Measurements from ENCODE around the gene NOS1AP.
A peak's percentile ranks its signal among the peaks of the same experiment; 100 is the strongest.

NOS1AP gene

GRCh38 chr1:162035241-162035640 is 34.2 kb upstream of the NOS1AP start:
- 0 out of 2 replicates have a peak, but pooled peaks cover 7% of the 10 kb centered on the region for H3F3A ChIP-seq (ENCODE audit: insufficient read depth, low read length)
- H3K27ac ChIP-seq (ENCODE audit: low read length) = no peak overlapping the region
- DNase-seq = peak; percentile 32
- no peaks in the 10 kb centered on the region for H3K36me3 ChIP-seq (replicated peaks; ENCODE audit: insufficient read depth, low read length)
- H3K79me2 ChIP-seq (ENCODE audit: low read length) = no peaks in the 10 kb centered on the region
- H2AFZ ChIP-seq (ENCODE audit: low read length) = peak overlapping the region; percentile 1; the same call in 1 of the 2 replicates
- no peaks in the 10 kb centered on the region for H4K20me1 ChIP-seq (ENCODE audit: insufficient read depth, low read length)
- H3K9me3 ChIP-seq (replicated peaks; ENCODE audit: insufficient read depth, low read length) = no peaks in the 10 kb centered on the region
- H3K4me1 ChIP-seq (ENCODE audit: low read length) = peaks cover 37% of the 10 kb centered on the region
- H3K4me2 ChIP-seq (ENCODE audit: low read depth, low read length) = peak overlapping the region; percentile 9; the same call in 1 of the 2 replicates
- no peaks in the 10 kb centered on the region for H3K9me2 ChIP-seq (replicated peaks; ENCODE audit: insufficient read depth, low read length)
- no peak overlapping the region for H3K9ac ChIP-seq (ENCODE audit: low read length)
- TF ChIP-seq EZH2 (optimal IDR thresholded peaks at IDR 0.05; ENCODE audit: low read depth, low read length) = no peak
- no peak for TF ChIP-seq CTCF (IDR thresholded peaks at IDR 0.05; ENCODE audit: low read length)
- TF ChIP-seq EZH2phosphoT487 (IDR thresholded peaks at IDR 0.05; ENCODE audit: low read length) = no peak
- no peak overlapping the region for H3K4me3 ChIP-seq (ENCODE audit: low read length)
- H3K27me3 ChIP-seq (replicated peaks; ENCODE audit: insufficient read depth, low read length) = no peaks in the 10 kb centered on the region

DNA sequence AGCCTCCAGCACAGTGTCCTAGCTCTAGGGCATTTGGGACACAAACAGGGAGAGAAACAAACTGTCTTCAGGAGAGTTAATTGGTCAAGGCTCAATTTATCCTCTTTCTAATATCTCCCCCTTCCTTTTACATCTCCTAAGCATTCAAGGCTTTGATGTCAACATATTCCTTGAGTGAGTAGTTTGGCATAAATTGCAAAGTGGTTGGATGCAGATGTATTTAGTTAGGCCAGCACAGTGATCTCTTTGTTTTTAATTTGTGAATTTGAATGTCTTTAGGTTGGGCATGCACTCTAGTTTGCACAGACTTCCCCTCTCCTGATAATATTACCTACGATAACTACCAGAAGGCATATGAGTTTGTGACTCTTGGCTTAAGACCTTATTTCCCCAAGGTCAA is 33.3 kb upstream of the NOS1AP start:
- Histone ChIP-seq H3K36me3 (replicated peaks; ENCODE audit: insufficient read depth, low read length) (no peaks in the 10 kb centered on the region), H3K9ac (ENCODE audit: low read length) (no peak overlapping the region), H2AFZ (ENCODE audit: low read length) (no peak overlapping the region), H3K79me2 (ENCODE audit: low read length) (no peaks in the 10 kb centered on the region), H3K4me2 (ENCODE audit: low read depth, low read length) (no peak overlapping the region), H3K27ac (ENCODE audit: low read length) (no peak overlapping the region), H4K20me1 (ENCODE audit: insufficient read depth, low read length) (no peaks in the 10 kb centered on the region), H3K4me1 (ENCODE audit: low read length) (peaks cover 40% of the 10 kb centered on the region), H3K4me3 (ENCODE audit: low read length) (no peak overlapping the region), H3K27me3 (replicated peaks; ENCODE audit: insufficient read depth, low read length) (no peaks in the 10 kb centered on the region), H3K9me3 (replicated peaks; ENCODE audit: insufficient read depth, low read length) (no peaks in the 10 kb centered on the region), H3K9me2 (replicated peaks; ENCODE audit: insufficient read depth, low read length) (no peaks in the 10 kb centered on the region), H3F3A (ENCODE audit: insufficient read depth, low read length) (0 out of 2 replicates have a peak, but pooled peaks cover 7% of the 10 kb centered on the region)
- DNase-seq = no peak
- no peak for TF ChIP-seq EZH2phosphoT487 (IDR thresholded peaks at IDR 0.05; ENCODE audit: low read length)
- TF ChIP-seq EZH2 (optimal IDR thresholded peaks at IDR 0.05; ENCODE audit: low read depth, low read length) = no peak
- TF ChIP-seq CTCF (IDR thresholded peaks at IDR 0.05; ENCODE audit: low read length) = no peak

DNA sequence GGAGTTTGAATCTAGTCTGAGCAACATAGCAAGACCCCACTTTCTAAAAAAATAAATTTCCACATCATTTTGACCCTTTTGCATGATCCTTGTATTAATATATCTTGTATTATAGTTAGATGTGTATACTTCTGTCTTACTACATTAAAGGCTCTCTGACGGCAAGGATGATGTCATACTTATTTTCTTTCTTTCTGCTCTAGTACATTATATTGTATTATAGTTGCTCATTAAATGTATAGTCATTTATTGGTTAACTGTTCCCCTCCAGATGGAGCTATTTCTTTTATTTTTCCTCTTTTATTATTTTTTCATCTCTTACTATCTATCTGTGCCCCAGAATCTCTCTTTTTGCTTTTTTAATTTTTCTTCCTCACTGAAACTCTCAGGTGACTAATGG is 30.9 kb upstream of the NOS1AP start:
- H3K9me3 ChIP-seq (replicated peaks; ENCODE audit: insufficient read depth, low read length) = no peaks in the 10 kb centered on the region
- TF ChIP-seq EZH2 (optimal IDR thresholded peaks at IDR 0.05; ENCODE audit: low read depth, low read length) (no peak), CTCF (IDR thresholded peaks at IDR 0.05; ENCODE audit: low read length) (0 out of 2 replicates have a peak, but pooled peaks have one; percentile 9), EZH2phosphoT487 (IDR thresholded peaks at IDR 0.05; ENCODE audit: low read length) (no peak)
- H3K79me2 ChIP-seq (ENCODE audit: low read length) = no peaks in the 10 kb centered on the region
- H3F3A ChIP-seq (ENCODE audit: insufficient read depth, low read length) = 0 out of 2 replicates have a peak, but pooled peaks cover 7% of the 10 kb centered on the region
- H3K4me2 ChIP-seq (ENCODE audit: low read depth, low read length) = peak overlapping the region; percentile 33; the same call in 1 of the 2 replicates
- H3K36me3 ChIP-seq (replicated peaks; ENCODE audit: insufficient read depth, low read length) = no peaks in the 10 kb centered on the region
- H4K20me1 ChIP-seq (ENCODE audit: insufficient read depth, low read length) = no peaks in the 10 kb centered on the region
- DNase-seq = no peak
- H3K4me3 ChIP-seq (ENCODE audit: low read length) = no peak overlapping the region
- H3K27ac ChIP-seq (ENCODE audit: low read length) = peak overlapping the region; percentile 24; the same call in 1 of the 2 replicates
- H3K27me3 ChIP-seq (replicated peaks; ENCODE audit: insufficient read depth, low read length) = no peaks in the 10 kb centered on the region
- no peaks in the 10 kb centered on the region for H3K9me2 ChIP-seq (replicated peaks; ENCODE audit: insufficient read depth, low read length)
- peaks cover 40% of the 10 kb centered on the region for H3K4me1 ChIP-seq (ENCODE audit: low read length)
- H3K9ac ChIP-seq (ENCODE audit: low read length) = no peak overlapping the region
- peak overlapping the region; percentile 3; the same call in 1 of the 2 replicates for H2AFZ ChIP-seq (ENCODE audit: low read length)
